Adrenal gland (tissue), 12 donors: ENCODE results near the gene CCL28. TPM values are rescaled to one million over a fixed set of nuclear protein-coding genes. Genes with fewer than 3 reads are reported as not detected.
"Not testable (repeated sequence)": the region's sequence is repeated elsewhere in the genome, so short reads cannot be mapped to it uniquely, and the experiment has no call there.

Source experiments
- DNase-seq, 7 donors: peaks; one replicate each; pipeline ENCODE4 v3.0.0-alpha.2; 2019 to 2020
- H3K27ac ChIP-seq, 5 donors: fragments of 200-600 bp; sonication (generic) in 4 of 5; 1 replicate in 3 of 5; 2 replicates in 2 of 5; pipeline versions ENCODE4 v1.5.1 to v1.8.0; 2016 to 2020; ENCODE audit warnings: mild to moderate bottlenecking in 1 of 5
- H3K27me3 ChIP-seq: fragments of 200-600 bp; 2 replicates; pipeline ENCODE4 v1.8.0; 2021
- H3K36me3 ChIP-seq, 2 donors: fragments of 200-600 bp; replicated peaks in 1 of 2; 1 replicate in 1 of 2; 2 replicates in 1 of 2; pipeline versions ENCODE4 v1.5.1 to v1.8.0; 2018 to 2022
- H3K4me1 ChIP-seq, 2 donors: fragments of 200-600 bp; replicated peaks in 1 of 2; 1 replicate in 1 of 2; 2 replicates in 1 of 2; pipeline versions ENCODE4 v1.5.1 to v1.8.0; 2018 to 2021
- H3K4me3 ChIP-seq, 4 donors: fragments of 200-600 bp; sonication (generic) in 3 of 4; one replicate each; pipeline ENCODE4 v1.5.1; 2016 to 2018
- H3K9me3 ChIP-seq, 3 donors: fragments of 200-600 bp; sonication (generic) in 1 of 3; replicated peaks in 1 of 3; 1 replicate in 2 of 3; 2 replicates in 1 of 3; pipeline versions ENCODE4 v1.5.1 to v1.8.0; 2016 to 2021
- CTCF ChIP-seq, 6 experiments: fragments of 450-650 bp in 4 of 6; fragments of 200-600 bp in 2 of 6; sonication (generic) in 1 of 6; IDR thresholded peaks; 1 replicate in 5 of 6; 2 replicates in 1 of 6; pipeline versions ENCODE4 v1.5.1 to v1.8.0; 2016 to 2021; ENCODE audit warnings: antibody characterized with exemption in 6 of 6, mild to moderate bottlenecking in 2 of 6, moderate library complexity in 1 of 6
- POLR2A ChIP-seq, 2 donors: fragments of 450-650 bp; IDR thresholded peaks; one replicate each; pipeline ENCODE4 v1.6.1; 2017; ENCODE audit warnings: antibody characterized with exemption in 2 of 2, mild to moderate bottlenecking in 2 of 2, moderate library complexity in 1 of 2
- WGBS, 4 donors: extraction: QIAGEN DNeasy Blood & Tissue Kit in 2 of 4; methylation state at CpG; one replicate each; pipeline versions ENCODE4 v1.1.5 to v1.1.7; 2013 to 2017; 5-methylcytosine and 5-hydroxymethylcytosine counted together
- intact Hi-C, 2 donors: fragments of 100-400 bp; cut with DNase I; formaldehyde crosslinking; loops; one replicate each; pipeline versions ENCODE4 v1.14.1 to v1.15.0; 2022 to 2023
- polyA plus RNA-seq, 3 donors: library from polyadenylated mRNA; stranded (reverse); fragments of 200-250 nt in 2 of 3; fragments of 350-450 nt in 1 of 3; fragmentation: Illumina TruSeq in 1 of 3; extraction: RNeasy Lipid Tissue Mini Kit (QIAGEN cat#74804) in 1 of 3; gene quantifications; one replicate each; pipeline ENCODE4 v1.2.3, GENCODE V29; 2013 to 2014
- total RNA-seq, 9 donors: library from RNA; depleted of rRNA in 4 of 9; stranded (reverse); fragments of >200 nt in 4 of 9; fragments of 120-200 nt in 1 of 9; fragmentation: NEBNext Ultra II Directional in 1 of 9; extraction: Animal tissue kit (Norgen Biotek cat#: 25700) in 1 of 9; gene quantifications; one replicate each; pipeline versions ENCODE4 v1.1.0 to v1.2.4, GENCODE V29; 2013 to 2023
- donor health status: healthy with polysubstance abuse.
- donor health status: Bipolar disorder and iron deficiency.
- donor health status: DM: yes; HTN: yes; CAD: no.
- donor health status: DM: no; HTN: no; CAD: no.
- donor health status: DM: no; HTN: no; CAD: no.
- donor health status: DM: yes; HTN: yes; CAD: no.

Gene CCL28
- total and polyA plus RNA-seq, 12 donors, result 0.12 to 2.4 (median 1.00) TPM

GRCh38 chr5:43427306-43427705 is 15.1 kb upstream of the CCL28 start:
- DNase-seq, result no peak
- Histone ChIP-seq H3K36me3 (no peaks in the 10 kb centered on the region), H3K4me3 (no peak overlapping the region), H3K27ac (no peak overlapping the region), H3K27me3 (no peaks in the 10 kb centered on the region), H3K9me3 (no peaks in the 10 kb centered on the region), H3K4me1 (peaks cover 0 to under 1% of the 10 kb centered on the region in 2 donors)
- WGBS, 4 donors, result 73 to 76% (median 75%) methylated on average over 4 of the region's 4 CpGs
- intact Hi-C loops, result no loop called here
- no peak for TF ChIP-seq CTCF (IDR thresholded peaks at IDR 0.05)

- no peak for TF ChIP-seq CTCF (IDR thresholded peaks at IDR 0.05)
- no peak for TF ChIP-seq POLR2A (IDR thresholded peaks at IDR 0.05)
- Histone ChIP-seq H3K4me3 (no peak overlapping the region), H3K9me3 (no peaks in the 10 kb centered on the region), H3K36me3 (no peaks in the 10 kb centered on the region), H3K27me3 (no peaks in the 10 kb centered on the region), H3K27ac (no peak overlapping the region), H3K4me1 (no peaks in the 10 kb centered on the region)
- peak in 1 of 7 donors; percentile 9 for DNase-seq
- whole genome bisulfite sequencing, 4 donors, result 41 to 86% (median 76%) methylated on average over 2 of the region's 2 CpGs
- intact Hi-C loops, result no loop called here
These were observed 13.8 kb upstream of the CCL28 start for GRCh38 chr5:43425983-43426382.

GRCh38 chr5:43423086-43423485 is 10.9 kb upstream of the CCL28 start:
- H3K9me3 ChIP-seq, H3K4me3 ChIP-seq, H3K27me3 ChIP-seq, H3K36me3 ChIP-seq, DNase-seq, intact Hi-C loops, H3K27ac ChIP-seq, H3K4me1 ChIP-seq: not testable (repeated sequence)
- WGBS, 4 donors, result 76 to 86% (median 77%) methylated on average over 6 of the region's 6 CpGs

- 59 to 61% (median 61%) methylated on average over 2 of the region's 2 CpGs for WGBS, 4 donors
- Histone ChIP-seq H3K9me3 (no peaks in the 10 kb centered on the region), H3K36me3 (no peaks in the 10 kb centered on the region), H3K27ac (no peak overlapping the region), H3K4me3 (no peak overlapping the region), H3K27me3 (no peaks in the 10 kb centered on the region), H3K4me1 (no peaks in the 10 kb centered on the region)
- no peak for TF ChIP-seq CTCF (IDR thresholded peaks at IDR 0.05)
- no peak for TF ChIP-seq POLR2A (IDR thresholded peaks at IDR 0.05)
- intact Hi-C loops, result no loop called here
- no peak for DNase-seq
These were observed 10.0 kb upstream of the CCL28 start for GRCh38 chr5:43422143-43422542.

- DNase-seq, result no peak
- 80 to 90% (median 82%) methylated on average over 7 of the region's 7 CpGs for WGBS, 4 donors
- intact Hi-C loops, result no loop called here
These were observed 9.4 kb upstream of the CCL28 start for GRCh38 chr5:43421450-43422133.

More at GRCh38 chr5:43421450-43422133, 9.4 kb upstream of the CCL28 start:
- H3K4me3 ChIP-seq, result no peak overlapping the region
- TF ChIP-seq POLR2A (IDR thresholded peaks at IDR 0.05) (no peak), CTCF (IDR thresholded peaks at IDR 0.05) (no peak)
- H3K36me3 ChIP-seq, result no peaks in the 10 kb centered on the region
- H3K9me3 ChIP-seq, result no peaks in the 10 kb centered on the region
- H3K27ac ChIP-seq, result peak overlapping the region in 1 of 5 donors; percentile 8
- no peaks in the 10 kb centered on the region for H3K27me3 ChIP-seq
- H3K4me1 ChIP-seq, result no peaks in the 10 kb centered on the region
